ENCODE measurements around the gene MAFF.
A peak's percentile ranks its signal among the peaks of the same experiment; 100 is the strongest.
"Not testable (repeated sequence)": the region's sequence is repeated elsewhere in the genome, so short reads cannot be mapped to it uniquely, and the experiment has no call there.

Gene MAFF

GRCh38 chr22:38177926-38178604, 23.7 kb upstream of the MAFF start:
- DNase-seq: no peak

GRCh38 chr22:38178605-38178937, 23.2 kb upstream of the MAFF start:
- DNase-seq: not testable (repeated sequence)

GRCh38 chr22:38180841-38181452, 20.8 kb upstream of the MAFF start:
- no peak for DNase-seq

GRCh38 chr22:38181453-38182200, 20.2 kb upstream of the MAFF start, which contains the start of gene PLA2G6:
TSS of gene PLA2G6 (minus strand) at chr22:38181830. CDS start at chr22:38169426, 12,404 bp downstream.
- peak; percentile 93 for DNase-seq

DNA sequence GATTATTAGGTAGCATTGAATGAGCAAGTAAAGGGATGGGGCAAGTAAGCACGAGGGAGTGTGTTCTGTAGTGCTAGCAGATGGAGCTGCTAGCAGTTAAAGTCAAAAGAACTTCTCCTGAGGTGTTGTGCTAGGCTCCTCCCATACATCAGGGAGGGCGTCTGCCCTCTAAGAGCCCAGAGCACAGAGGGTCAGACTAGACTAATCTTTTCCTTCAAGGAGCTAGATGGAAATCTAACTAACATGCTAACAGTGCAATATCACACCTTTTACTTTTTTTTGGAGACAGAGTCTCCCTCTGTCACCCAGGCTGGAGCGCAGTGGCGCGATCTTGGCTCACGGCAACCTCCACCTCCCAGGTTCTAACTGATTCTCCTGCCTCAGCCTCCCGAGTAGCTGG, 17.0 kb upstream of the MAFF start:
- no peak for DNase-seq

- no peak for DNase-seq
These were observed 15.4 kb upstream of the MAFF start for GRCh38 chr22:38186429-38186828.

DNA sequence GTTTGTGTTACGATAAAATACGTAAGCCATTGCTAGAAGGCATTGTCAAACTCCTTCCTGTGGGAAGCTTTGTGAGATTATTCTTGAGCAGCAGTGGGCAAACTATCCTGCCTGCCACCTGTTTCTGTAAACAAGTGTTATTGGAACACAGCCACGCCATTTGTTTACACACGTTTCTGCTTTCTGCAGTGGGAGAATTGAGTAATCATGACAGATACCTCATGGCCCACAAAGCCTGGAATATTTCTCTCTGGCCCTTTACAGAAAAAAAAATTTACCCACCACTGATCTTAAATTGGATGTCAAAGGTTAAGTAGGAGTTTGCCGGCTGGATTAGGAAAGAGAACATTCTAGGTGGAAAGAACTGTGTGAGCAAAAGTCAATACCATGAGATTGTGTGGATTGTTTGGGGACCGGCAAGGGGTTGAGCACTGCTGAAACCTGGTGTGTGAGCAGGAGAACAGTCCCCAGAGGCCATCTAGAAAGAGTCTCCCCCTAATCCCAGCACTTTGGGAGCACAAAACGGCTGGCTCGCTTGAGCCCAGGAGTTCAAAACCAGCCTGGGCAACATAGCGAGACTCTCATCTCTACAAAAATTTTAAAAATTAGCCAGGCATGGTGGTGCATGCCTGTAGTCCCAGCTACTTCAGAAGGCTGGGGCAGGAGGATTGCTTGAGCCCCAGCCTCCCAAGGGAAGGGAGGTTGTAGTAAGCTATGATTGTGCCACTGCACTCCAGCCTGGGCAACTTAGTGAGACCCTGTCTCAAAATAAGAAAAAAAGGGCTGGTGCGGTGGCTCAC, 14.2 kb upstream of the MAFF start:
- DNase-seq: no peak

DNA sequence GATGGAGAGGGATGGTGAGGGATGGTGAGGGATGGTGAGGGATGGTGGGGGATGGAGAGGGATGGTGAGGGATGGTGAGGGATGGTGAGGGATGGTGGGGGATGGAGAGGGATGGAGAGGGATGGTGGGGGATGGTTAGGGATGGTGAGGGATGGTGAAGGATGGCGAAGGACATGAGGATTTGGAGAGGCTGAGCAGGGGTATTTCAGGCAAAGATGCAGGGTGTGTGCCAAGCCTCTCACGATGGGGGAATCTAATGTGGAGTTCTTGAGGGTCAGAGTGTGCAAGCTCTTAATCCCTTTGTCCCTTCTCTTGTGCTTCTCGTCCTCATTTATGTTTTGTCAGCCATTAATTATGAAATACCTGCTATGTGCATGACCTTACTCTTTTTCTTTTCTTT, 12.7 kb upstream of the MAFF start:
- no peak for DNase-seq

DNA sequence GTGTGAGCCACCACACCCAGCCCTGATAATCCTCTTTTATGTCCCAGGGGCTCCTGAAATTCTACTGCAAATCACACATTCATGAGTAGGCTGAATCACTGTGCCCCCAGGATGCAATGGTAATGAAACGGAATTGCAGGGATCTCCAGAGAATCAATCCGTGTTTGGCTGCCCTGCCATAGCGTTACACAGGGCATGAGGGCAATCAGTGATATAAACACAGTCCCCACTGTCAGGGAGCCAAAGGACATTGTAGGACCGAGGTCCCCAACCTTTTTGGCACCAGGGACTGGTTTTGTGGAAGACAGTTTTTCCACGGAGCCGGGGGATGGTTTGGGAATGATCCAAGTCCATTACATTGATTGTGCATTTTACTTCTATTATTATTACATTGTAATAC, 11.2 kb upstream of the MAFF start:
- DNase-seq: no peak

DNA sequence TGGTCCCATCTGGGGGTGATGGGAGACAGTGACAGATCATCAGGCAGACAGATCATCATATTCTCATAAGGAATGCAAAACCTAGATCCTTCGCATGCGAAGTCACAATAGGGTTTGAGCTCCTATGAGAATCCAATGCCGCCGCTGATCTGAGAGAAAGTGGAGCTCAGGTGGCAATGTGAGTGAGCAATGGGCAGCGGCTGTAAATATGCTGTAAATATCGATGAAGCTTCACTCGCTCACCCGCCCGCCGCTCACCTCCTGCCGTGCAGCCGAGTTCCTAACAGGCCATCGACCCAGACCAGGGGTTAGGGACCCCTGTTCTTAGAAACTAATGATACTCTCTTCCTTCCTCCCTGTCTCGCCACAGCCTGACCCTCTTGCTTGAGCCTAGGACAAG, 10.7 kb upstream of the MAFF start:
- DNase-seq: no peak

GRCh38 chr22:38191731-38192474, 9.9 kb upstream of the MAFF start:
- DNase-seq: no peak

- DNase-seq: no peak
These were observed 9.3 kb upstream of the MAFF start for GRCh38 chr22:38192475-38192863.

DNA sequence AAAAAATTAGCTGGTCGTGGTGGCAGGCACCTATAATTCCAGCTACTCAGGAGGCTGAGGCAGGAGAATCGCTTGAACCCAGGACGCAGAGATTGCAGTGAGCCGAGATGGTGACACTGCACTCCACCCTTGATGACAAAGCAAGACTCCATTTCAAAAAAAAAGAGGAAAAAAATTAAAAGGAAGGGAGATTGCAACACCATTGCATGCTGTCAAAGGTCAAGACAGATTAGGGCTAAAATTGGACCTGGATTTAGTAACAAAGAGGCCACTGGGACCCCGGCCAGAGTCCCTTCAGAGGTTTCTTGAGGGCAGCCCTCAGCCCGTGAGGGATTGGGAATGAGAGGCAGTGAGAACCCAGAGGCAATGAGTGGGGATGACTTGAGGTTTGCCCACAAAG, 8.2 kb upstream of the MAFF start:
- DNase-seq: no peak

GRCh38 chr22:38196791-38197419, 4.9 kb upstream of the MAFF start:
- DNase-seq: no peak

GRCh38 chr22:38199826-38200559, 1.8 kb upstream of the MAFF start:
- DNase-seq: no peak

- no peak for DNase-seq
These were observed 453 bp upstream of the MAFF start for GRCh38 chr22:38201371-38201710.

GRCh38 chr22:38202437-38203089, 769 bp downstream of the MAFF start:
- DNase-seq: no peak

DNA sequence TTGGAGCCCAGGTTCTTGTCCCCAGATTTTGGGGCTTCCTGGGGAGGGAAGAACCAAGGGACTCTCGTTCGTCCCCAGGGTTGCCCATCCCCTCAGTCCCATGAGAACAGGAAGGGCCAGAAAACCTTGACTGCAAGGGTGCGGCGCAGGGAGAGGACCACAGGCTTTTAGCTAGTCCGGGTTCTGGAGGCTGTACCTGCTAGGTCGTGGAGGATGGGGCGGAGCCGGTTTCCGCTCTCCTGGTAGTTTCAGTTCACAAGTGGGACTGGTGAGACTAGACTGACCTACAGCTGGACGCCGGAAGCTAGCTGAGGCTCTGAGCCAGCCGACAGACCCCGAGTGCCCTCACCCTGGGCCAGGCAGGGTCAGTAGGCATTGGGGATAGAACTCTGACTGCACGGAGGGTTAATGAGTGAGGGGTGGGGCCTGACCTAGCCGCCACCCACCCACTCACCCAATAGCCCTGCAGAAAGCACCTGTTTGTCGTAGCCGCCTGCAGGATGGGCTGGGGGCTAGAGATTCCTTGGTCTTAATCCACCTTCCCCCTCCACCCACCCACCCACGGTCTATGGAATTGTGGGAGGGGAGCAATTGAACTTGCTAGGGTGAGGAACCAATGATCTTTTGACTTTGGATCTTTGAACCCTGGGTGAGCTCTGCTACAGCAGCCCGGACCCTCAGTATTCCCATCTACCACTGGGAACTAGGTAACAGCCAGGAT, 1.5 kb downstream of the MAFF start:
- DNase-seq: no peak

GRCh38 chr22:38203855-38204514, 2.2 kb downstream of the MAFF start:
- DNase-seq: no peak

DNA sequence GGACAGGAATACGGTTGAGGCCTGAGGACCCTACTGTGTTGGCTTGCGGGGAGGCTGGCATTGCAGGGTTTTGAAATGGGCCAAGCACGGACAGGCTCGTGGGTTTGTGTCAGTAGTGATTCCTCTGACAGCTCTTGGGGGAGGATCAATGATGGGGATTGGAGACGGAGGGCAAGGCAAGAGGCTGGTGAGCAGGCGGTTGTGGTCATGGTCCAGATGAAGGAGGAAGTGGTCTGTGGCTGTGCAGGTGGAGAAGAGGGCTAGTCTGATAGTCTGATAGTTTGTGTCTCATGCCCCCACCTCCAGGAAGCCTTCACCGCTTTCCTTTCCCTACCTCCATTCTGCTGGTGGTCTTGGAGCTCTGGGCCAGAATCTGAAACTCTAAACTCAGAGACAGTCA, 3.0 kb downstream of the MAFF start:
- DNase-seq: no peak
